GM12891 (cell line): ENCODE data around the gene ZCCHC17.

Source experiments
- DNase-seq: peaks from one replicate; pipeline ENCODE4 v3.0.0; 2011; ENCODE audit warnings: low spot score; ENCODE audit not compliant: insufficient read length
- FAIRE-seq: peaks from 2 replicates; lab custom pipeline; 2011; peaks lifted over from hg19 to GRCh38; lab: Jason Lieb, UNC
- PAX5 ChIP-seq: IDR thresholded peaks from 2 replicates; pipeline ENCODE4 v1.6.1; 2011; ENCODE audit warnings: low read length, moderate library complexity, mild to moderate bottlenecking; ENCODE audit not compliant: insufficient read depth, severe bottlenecking
- POLR2A ChIP-seq: IDR thresholded peaks from 2 replicates; pipeline ENCODE4 v1.6.1; 2011; ENCODE audit warnings: low read depth, low read length, control low read depth
- POLR2AphosphoS5 ChIP-seq: IDR thresholded peaks from 2 replicates; pipeline ENCODE4 v1.6.1; 2011; ENCODE audit warnings: low read depth, low read length, control low read depth
- POU2F2 ChIP-seq: IDR thresholded peaks from 2 replicates; pipeline ENCODE4 v1.6.1; 2011; ENCODE audit warnings: low read depth, mild to moderate bottlenecking, control low read depth, low read length, moderate library complexity
- SPI1 ChIP-seq: IDR thresholded peaks from 2 replicates; pipeline ENCODE4 v1.6.1; 2011; ENCODE audit warnings: low read depth, low read length, control low read depth
- TAF1 ChIP-seq: IDR thresholded peaks from 2 replicates; pipeline ENCODE4 v1.6.1; 2011; ENCODE audit warnings: low read depth, low read length, control low read depth

Gene ZCCHC17

DNA sequence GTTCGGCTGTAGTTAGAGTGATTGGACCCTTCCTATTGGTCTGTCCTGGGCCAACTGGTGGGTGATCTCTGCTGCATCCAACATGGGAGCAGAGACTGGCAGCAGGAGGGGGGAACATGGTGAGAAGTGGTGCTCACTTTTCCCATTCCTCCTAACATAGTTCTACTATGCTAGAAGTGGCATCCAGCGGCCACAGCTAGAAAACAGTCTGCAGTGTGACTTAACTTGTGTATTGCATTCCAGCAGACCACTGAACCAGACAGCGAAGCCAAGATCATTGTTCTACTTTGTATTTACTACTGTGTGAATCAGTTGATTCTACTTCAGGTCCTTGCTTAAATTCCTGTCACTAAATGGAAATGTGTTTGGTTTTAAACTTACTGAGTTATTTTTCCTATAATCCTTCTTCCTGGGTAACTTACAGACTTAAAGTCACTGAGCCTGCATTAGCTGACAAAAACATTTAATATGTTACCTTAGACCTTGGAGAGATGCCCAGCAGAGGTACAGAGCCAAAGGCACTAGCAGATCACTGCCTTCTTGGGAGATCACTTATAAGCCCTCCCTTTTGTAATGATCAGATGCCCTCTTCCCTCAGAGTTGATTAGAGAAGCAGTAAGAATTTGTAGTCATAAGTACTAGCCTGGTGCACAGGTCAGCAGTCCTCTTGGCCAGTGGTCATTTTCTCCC, 67.9 kb downstream of the ZCCHC17 start:
- FAIRE-seq (no peak), DNase-seq (no peak)
- no peak for TF ChIP-seq POLR2AphosphoS5
- no peak for TF ChIP-seq POLR2A
- no peak for TF ChIP-seq POU2F2
- TF ChIP-seq PAX5 = no peak
- no peak for TF ChIP-seq TAF1

DNA sequence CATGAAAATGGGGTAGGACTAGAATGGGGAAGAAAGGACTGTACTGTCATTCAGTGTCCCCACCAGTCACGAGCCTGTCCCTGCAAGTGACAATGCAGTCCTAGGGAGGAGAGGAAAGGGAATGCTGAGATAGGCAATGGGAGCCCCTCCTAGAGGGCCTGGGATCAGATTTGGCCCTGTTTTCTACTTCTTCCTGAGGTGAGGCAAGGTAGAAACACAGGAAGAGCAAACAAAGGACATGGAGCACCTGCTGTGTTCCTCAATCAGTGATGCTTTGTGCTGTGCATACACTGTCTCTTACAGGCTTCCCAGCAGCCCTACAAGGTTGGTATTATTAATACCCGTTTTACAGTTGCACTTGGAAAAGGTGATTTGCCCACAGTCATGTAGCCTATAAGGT, 70.0 kb downstream of the ZCCHC17 start:
- no peak for TF ChIP-seq TAF1
- no peak for FAIRE-seq
- DNase-seq = no peak

DNA sequence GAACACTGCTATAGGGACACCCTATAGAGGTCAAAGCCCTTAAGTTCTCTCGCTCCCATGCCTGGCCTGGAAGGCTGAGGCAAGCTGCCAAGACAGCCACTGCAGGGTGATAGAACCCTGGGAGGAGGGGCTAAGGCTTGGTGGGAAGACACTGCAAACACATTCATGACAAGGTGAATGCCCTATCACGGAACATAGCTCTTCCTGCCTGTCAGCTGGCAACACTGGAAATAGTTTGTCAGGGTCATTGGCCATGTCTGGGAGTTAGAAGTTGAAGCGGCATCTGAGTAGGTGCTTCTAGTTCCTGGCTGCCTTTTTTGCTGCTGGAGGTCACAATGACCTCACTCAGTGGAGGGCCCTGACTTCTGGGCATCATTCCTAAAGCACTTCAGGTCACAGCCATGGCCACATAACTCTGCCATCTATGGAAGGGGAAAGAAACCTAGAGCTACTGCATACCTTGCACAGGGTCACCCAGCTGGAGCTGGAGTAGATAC, 71.8 kb downstream of the ZCCHC17 start:
- no peak for TF ChIP-seq PAX5
- no peak for TF ChIP-seq POLR2AphosphoS5
- TF ChIP-seq SPI1 = no peak
- TF ChIP-seq POU2F2 = no peak
- no peak for TF ChIP-seq POLR2A
- no peak for TF ChIP-seq TAF1
- DNase-seq (no peak), FAIRE-seq (no peak)

DNA sequence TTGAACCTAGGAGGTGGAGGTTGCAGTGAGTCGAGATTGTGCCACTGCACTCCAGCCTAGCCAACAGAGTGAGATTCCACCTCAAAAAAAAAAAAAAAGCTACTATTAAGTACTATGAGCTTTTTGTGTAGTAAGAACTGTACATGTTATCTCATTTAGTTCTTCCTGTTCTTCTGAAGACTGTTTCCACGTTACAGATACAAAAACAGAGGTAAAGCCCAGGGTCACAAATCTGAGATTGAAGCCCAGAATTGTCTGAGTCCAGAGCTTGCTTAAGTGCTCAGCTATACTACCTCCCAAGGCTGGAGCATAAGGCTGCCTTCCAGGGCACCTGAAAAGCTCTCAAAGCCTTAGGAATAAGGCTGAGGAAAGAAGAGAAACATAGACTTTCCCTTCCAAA, 73.2 kb downstream of the ZCCHC17 start:
- FAIRE-seq = no peak
- TF ChIP-seq POU2F2 (no peak), POLR2A (no peak), SPI1 (no peak), PAX5 (no peak), POLR2AphosphoS5 (no peak), TAF1 (no peak)
- no peak for DNase-seq

DNA sequence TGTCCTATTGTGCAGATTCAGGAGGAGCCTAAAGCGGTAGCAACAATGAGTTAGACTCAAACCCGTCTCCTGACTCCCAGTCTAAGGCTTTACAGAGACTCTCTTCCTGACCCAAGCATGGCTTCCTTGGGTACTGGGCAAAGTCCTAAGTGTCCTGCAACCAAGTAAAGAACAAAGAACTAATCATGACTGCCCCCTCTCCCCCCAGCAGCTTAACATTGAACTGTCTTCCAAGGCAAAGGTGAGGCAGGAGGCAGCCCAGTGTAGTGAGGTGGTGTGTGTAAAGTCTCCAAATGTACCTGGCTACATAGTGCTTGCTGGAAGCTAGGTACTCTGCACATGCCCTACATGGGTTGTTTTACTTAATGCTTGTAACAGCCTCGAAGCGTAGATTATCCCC, 73.7 kb downstream of the ZCCHC17 start:
- FAIRE-seq = no peak

DNA sequence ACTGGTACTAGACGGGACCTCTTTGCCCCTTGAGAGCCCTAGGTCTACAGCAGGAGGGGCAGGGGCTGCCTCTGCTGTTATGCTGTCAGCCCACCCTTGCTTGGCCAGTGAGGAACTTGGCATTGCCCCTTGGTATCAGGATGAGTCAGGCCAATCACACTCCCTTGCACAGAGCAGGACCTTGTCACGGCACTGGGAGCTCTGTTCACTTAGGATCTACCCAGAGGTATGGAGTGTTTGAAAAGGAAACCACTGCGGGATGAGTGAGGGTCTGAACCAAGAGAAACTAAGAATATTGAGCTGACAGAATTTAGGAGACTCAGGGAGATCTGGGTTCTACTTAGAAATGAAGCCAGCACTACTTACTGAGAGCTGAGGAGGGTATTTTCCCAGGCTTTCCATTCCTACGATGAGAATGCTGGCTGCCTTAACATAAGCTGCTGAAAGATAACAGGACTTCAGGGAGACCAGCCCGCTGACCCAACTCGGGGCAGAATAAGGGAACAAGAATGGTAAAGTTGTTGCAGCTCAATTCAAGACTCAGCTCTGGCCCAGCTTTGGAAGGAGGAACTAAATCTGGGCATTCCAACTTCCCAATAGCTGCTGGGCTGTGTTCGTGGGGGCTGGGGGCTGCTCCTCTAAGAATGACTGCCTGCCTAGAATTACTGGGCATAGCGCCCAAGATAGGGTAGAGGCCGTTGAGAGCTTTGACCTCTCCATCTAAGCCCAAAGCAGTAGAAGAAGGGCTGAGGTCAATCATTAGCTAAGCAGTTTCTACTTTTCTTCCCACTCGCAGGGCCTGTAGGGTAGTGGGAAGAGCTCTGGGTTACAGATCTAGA, 74.5 kb downstream of the ZCCHC17 start:
- FAIRE-seq (no peak), DNase-seq (no peak)
- TF ChIP-seq PAX5 (no peak), SPI1 (no peak), POLR2A (no peak), TAF1 (no peak), POLR2AphosphoS5 (no peak), POU2F2 (no peak)

More for the DNA sequence above, 73.7 kb downstream of the ZCCHC17 start:
- no peak for DNase-seq
- TF ChIP-seq POU2F2 = no peak
- TF ChIP-seq POLR2A = no peak
- TF ChIP-seq POLR2AphosphoS5 = no peak
- TF ChIP-seq TAF1 = no peak
- no peak for TF ChIP-seq PAX5

DNA sequence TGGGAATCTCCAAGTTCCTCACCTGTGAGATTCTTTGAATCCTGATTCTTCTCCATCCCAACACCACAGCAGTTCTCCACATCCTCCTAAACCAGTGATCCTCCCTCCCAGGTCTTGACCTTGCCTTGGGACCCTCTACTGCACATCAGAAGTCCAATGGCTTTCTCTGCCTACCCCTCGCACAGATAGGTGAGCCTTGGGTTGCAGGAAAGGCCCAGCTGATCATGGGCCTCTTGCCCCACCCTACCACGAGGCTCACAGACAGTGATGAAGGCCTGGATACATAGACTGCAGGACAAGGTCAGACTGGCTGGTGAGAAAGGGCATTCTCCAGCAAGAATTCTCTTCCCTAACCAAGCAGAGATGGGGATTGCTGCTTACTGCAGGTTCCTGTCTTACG, 75.2 kb downstream of the ZCCHC17 start:
- FAIRE-seq = no peak
- no peak for DNase-seq
- no peak for TF ChIP-seq POLR2AphosphoS5
- TF ChIP-seq POU2F2 = no peak
- TF ChIP-seq SPI1 = no peak
- no peak for TF ChIP-seq TAF1
- TF ChIP-seq POLR2A = no peak
- no peak for TF ChIP-seq PAX5

DNA sequence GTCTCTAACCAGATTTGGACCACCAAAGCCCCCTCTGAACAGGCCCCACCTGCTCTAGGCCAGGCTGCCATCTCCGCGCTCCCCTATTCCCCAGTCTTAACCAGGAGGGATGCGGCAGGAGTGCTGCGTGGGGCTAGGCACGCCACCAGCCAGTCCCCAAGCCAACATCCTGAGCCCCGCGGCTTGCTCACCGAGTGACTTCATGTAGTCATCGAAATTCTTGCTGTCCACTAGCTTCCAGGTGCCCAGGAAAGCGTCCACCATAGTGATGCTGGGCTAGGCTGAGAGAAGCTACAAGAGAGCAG, 75.9 kb downstream of the ZCCHC17 start:
- DNase-seq = no peak
- no peak for TF ChIP-seq TAF1
- no peak for TF ChIP-seq POLR2A
- FAIRE-seq = no peak

DNA sequence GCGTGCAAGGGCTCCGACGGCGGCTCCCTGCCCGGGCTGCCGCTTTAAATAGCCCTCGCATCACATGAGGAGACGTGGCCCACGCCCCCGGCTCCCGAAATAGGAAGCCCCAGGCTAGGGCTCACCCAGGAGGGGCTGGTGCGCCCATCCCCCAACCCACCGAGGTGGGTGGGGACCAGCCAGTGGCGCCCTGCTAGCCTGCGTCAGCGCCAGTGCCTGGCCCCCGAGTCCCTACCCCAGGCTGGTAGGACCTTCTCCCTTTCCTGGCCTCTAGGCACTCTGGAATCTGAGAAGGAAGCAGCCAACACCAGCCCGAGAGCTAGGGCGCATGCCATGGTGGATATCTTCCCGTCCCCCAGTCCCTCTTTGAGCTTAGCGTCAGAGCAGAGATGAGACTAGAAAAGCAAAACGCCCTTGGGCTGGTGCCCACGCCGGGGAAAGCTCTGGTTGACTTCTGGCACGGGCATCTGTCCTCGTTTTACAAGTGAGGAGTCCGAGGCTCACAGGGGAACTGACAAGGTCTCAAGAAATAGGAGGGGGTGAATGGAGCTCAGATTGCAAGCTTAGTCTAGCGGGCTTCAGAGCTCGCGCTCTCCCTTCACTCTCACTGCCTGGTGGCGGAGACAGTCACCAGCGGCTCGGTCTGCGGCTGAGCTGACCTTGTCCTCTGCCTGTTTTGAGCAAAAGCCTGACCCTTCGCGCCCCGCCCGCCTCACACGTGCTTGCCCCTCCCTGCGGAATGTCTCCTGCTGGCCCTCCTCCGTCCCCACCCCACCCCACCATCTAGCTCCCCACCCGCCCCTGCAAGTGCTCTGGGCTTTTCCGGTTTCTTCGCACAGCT, 76.4 kb downstream of the ZCCHC17 start, which contains the start of gene FABP3:
Gene FABP3, minus strand, starts transcription at position 21 of the 841 bp plus-strand sequence. CDS start 62 bp downstream, outside the sequence.
- TF ChIP-seq SPI1 (no peak), POLR2AphosphoS5 (no peak), POLR2A (no peak), TAF1 (no peak), POU2F2 (no peak), PAX5 (no peak)
- FAIRE-seq (peak; percentile 61), DNase-seq (peak; percentile 50)
